SW 1271 (cell line): ENCODE measurements around the gene LGR6.
"Not testable (repeated sequence)": the region's sequence is repeated elsewhere in the genome, so short reads cannot be mapped to it uniquely, and the experiment has no call there.

Experiments used
- DNase-seq, 2 experiments: peaks; one replicate each; lab custom pipeline; 2025; lab: John Stamatoyannopoulos, UW

LGR6 gene, protein sequence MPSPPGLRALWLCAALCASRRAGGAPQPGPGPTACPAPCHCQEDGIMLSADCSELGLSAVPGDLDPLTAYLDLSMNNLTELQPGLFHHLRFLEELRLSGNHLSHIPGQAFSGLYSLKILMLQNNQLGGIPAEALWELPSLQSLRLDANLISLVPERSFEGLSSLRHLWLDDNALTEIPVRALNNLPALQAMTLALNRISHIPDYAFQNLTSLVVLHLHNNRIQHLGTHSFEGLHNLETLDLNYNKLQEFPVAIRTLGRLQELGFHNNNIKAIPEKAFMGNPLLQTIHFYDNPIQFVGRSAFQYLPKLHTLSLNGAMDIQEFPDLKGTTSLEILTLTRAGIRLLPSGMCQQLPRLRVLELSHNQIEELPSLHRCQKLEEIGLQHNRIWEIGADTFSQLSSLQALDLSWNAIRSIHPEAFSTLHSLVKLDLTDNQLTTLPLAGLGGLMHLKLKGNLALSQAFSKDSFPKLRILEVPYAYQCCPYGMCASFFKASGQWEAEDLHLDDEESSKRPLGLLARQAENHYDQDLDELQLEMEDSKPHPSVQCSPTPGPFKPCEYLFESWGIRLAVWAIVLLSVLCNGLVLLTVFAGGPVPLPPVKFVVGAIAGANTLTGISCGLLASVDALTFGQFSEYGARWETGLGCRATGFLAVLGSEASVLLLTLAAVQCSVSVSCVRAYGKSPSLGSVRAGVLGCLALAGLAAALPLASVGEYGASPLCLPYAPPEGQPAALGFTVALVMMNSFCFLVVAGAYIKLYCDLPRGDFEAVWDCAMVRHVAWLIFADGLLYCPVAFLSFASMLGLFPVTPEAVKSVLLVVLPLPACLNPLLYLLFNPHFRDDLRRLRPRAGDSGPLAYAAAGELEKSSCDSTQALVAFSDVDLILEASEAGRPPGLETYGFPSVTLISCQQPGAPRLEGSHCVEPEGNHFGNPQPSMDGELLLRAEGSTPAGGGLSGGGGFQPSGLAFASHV

GRCh38 chr1:202193614-202194327 lies at the start of gene LGR6:
TSS of gene LGR6 (plus strand) at chr1:202193799. CDS start at chr1:202193990, 191 bp downstream.
- no peak for DNase-seq

DNA sequence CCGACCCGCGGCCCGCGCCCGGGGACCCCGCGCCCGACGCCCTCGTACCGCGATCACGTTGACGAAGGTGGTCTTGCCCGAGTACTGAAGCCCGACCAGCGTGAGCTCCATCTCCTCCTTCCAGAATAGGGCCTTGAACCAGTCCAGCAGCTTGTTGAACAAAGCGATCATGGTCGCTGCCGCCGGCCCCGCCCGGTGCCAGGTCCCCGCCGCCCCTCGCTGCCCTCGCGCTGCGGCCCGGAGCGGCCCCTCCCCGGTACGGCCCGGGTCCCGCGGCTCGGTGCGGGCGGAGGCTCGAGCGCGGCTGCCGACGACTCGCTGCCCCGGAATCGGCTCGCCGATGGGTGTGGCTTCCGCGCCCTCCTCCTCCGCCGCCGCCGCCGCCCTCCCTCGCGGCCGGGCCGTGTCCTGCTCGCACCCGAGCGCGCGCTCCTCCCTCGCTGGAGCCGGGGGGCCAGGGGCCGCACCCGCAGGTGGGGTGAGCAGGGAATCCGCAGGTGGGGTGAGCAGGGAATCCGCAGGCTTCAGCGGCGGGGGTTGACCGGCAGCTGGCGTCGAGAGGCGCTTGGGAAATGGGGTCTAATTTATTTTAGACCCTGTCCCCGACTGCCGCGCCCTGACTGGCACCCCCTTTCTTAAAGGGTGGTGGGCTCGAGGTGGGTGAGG lies 49.1 kb upstream of the LGR6 start, which contains the start of gene ARL8A:
Gene ARL8A, minus strand, starts transcription at position 336 of the 666 bp plus-strand sequence. Its CDS starts 165 bp downstream, at position 171.
- DNase-seq = peak in 1 of 2 experiments; percentile 25

GRCh38 chr1:202145068-202145743 lies 48.4 kb upstream of the LGR6 start:
- no peak for DNase-seq

GRCh38 chr1:202145744-202146140 lies 47.9 kb upstream of the LGR6 start:
- DNase-seq = not testable (repeated sequence)

- DNase-seq = no peak
Measured at GRCh38 chr1:202146279-202146678, 47.3 kb upstream of the LGR6 start.

- DNase-seq = no peak
Measured at GRCh38 chr1:202146993-202147392, 46.6 kb upstream of the LGR6 start.

DNA sequence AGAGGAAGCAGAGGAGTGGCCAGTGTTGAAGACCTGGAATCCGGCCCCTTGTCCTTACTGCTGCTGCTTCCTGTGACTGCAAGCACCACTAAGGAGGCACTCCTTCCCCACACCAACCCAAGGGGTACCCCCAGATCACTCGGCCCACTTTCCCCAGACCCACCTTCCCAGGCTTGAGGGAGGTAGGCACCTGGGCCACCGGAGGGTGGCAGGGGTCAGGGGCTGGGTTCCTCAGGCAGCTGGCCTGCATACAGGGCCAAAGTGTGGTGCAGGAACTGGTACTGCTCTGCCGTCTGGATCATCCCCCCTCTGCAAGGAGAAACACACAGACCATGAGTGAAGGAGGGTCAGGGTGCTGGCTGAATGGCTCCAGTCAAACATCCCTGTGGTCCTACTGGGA lies 45.2 kb upstream of the LGR6 start:
- no peak for DNase-seq

DNA sequence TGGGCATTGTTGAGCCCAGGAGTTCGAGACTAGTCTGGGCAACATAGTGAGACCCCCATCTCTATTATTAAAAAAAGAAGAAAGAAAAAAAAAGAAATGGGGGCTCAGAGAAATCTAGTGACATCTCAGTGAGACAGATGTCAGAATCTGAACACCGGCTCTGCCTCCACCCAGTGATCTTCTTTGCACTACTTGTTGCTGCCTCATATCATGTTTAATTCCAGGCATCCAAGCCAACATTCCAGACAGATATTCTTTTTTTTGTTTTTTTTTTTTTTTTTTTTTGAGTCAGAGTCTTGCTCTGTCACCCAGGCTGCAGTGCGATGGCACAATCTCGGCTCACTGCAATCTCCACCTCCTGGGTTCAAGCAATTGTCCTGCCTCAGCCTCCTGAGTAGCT lies 44.0 kb upstream of the LGR6 start:
- DNase-seq = no peak

- no peak for DNase-seq
Measured at GRCh38 chr1:202150187-202150586, 43.4 kb upstream of the LGR6 start.

GRCh38 chr1:202150602-202151001 lies 43.0 kb upstream of the LGR6 start:
- DNase-seq = no peak

DNA sequence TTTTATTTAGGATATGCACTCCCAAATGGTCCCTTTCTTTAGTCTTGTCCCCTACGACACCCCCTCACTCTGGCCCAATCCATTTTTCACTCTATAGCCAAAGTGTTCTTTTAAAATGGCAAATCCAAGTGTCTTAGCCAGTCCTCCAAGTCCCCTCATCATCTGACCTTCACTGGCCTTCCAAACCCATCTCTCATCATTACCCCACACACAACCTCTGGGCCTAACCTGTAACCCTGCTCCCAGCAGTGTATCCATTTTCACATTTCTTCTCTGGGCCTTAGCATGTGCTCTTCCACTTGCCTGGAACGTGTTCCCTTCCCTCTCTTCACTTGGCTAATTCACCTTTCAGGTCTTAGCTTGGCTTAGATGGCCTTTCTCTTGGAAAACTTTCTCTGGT lies 42.6 kb upstream of the LGR6 start:
- no peak for DNase-seq

- no peak for DNase-seq
Measured at GRCh38 chr1:202152399-202152798, 41.2 kb upstream of the LGR6 start.

- DNase-seq = no peak
Measured at GRCh38 chr1:202153284-202153683, 40.3 kb upstream of the LGR6 start.

- DNase-seq = no peak
Measured at GRCh38 chr1:202154148-202154765, 39.3 kb upstream of the LGR6 start.

- DNase-seq = no peak
Measured at GRCh38 chr1:202154766-202155477, 38.7 kb upstream of the LGR6 start.

- DNase-seq = no peak
Measured at GRCh38 chr1:202155478-202156021, 38.0 kb upstream of the LGR6 start.

GRCh38 chr1:202156590-202156989 lies 37.0 kb upstream of the LGR6 start:
- DNase-seq = no peak

DNA sequence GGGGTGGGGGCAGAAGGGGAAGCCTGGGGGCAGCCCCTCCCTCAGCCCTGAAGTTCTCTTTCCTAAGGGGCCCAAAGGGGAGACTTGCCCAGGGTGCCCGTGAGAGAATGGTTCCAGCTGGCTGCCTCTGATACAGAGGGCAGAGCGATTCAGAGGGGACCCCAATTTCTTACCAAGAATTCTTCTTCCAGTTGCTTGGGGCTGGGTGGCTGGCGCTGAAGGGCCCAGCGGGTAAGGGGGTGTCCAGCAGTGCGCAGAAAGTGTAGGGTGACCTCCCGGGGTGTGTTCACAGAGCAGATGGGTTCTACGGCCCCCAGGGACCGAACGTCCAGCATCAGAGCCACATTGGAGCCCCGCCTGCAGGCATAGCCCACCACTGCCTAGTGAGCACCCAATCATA lies 35.7 kb upstream of the LGR6 start:
- DNase-seq = no peak

DNA sequence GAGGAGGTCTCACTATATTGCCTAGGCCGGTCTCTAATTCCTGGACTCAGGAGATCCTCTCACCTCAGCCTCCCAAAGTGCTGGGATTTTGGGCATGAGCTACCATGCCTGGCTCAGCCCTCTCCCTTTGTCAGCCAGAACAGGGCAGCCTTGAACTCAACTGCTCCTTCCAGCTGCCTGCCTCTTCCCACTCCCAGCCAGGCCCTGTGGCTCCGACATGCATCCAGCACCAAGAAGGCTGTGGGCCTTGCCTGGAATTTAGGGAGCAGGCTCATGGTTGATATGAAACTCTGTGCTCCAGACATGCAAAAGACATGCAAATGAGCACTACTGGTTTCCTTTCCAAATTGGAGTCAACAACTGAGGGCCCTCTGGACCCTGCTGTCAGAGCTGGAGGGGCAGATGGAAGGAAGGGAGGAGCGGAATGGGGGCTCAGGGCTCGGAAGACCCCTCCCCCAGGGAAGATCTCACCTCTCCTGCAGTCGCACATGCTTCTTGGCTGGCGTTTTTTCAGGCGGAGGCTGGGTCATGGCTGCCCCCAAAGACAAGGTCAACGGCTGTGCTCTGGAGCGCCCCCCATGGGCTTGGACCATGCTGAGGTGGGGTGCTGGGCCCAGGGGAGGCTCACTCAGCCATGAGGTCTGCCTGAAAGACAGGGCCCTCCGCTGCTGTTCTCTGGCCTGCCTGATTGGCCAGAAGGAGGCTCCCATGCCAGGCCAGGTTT lies 34.6 kb upstream of the LGR6 start:
- no peak for DNase-seq
